Naive thymus-derived CD8-positive, alpha-beta T cell (primary cell): ENCODE measurements around the gene CSMD2. TPM values are rescaled to one million over a fixed set of nuclear protein-coding genes. Genes with fewer than 3 reads are reported as not detected.

Experiments used
- ATAC-seq, 2 donors: fragments of 150-1000 bp; cut with Tn5 transposase in 1 of 2; sonication (Bioruptor Pico), chemical (Tn5 transposase) in 1 of 2; 1 replicate in 1 of 2; 2 replicates in 1 of 2; pipeline ENCODE4 v1.10.0; 2021; ENCODE audit warnings: mild to moderate bottlenecking in 2 of 2, moderate library complexity in 2 of 2
- POLR2A ChIA-PET: fragments of 350-600 bp; sonication (Branson Sonifier 250); formaldehyde crosslinking; loops from one replicate; lab custom pipeline; 2021; ENCODE audit warnings: antibody characterized with exemption; lab: Charles Lee
- DNase-seq, 10 donors: peaks; one replicate each; pipeline versions ENCODE4 v3.0.0 to v3.0.0-alpha.2; 2020 to 2022
- H3K27ac Mint-ChIP-seq, 10 donors: one replicate each; pipeline ENCODE4 v1.8.0; 2020 to 2022; ENCODE audit warnings: mild to moderate bottlenecking in 10 of 10, mixed read lengths in 10 of 10, moderate library complexity in 4 of 10, inconsistent platforms in 1 of 10
- H3K27me3 Mint-ChIP-seq, 5 donors: one replicate each; pipeline ENCODE4 v1.8.0; 2021 to 2022; ENCODE audit warnings: mixed read lengths in 5 of 5
- H3K36me3 Mint-ChIP-seq, 3 donors: one replicate each; pipeline ENCODE4 v1.8.0; 2020 to 2022; ENCODE audit warnings: mixed read lengths in 3 of 3, mild to moderate bottlenecking in 2 of 3, inconsistent platforms in 1 of 3
- H3K4me1 Mint-ChIP-seq, 4 donors: one replicate each; pipeline ENCODE4 v1.8.0; 2021 to 2022; ENCODE audit warnings: mixed read lengths in 4 of 4
- H3K4me3 Mint-ChIP-seq, 10 donors: one replicate each; pipeline ENCODE4 v1.8.0; 2020 to 2022; ENCODE audit warnings: mild to moderate bottlenecking in 10 of 10, mixed read lengths in 10 of 10, moderate library complexity in 6 of 10, inconsistent platforms in 1 of 10
- H3K9me3 Mint-ChIP-seq, 9 donors: one replicate each; pipeline ENCODE4 v1.8.0; 2020 to 2022; ENCODE audit warnings: mixed read lengths in 9 of 9, mild to moderate bottlenecking in 3 of 9, inconsistent platforms in 1 of 9, moderate library complexity in 1 of 9
- polyA plus RNA-seq, 3 donors: library from polyadenylated mRNA; unstranded; fragments of 300-500 nt; fragmentation: Illumina TruSeq; gene quantifications; one replicate each; pipeline ENCODE4 v1.2.3, GENCODE V29; 2021
- total RNA-seq, 8 experiments: library from RNA in 2 of 8; stranded (reverse) in 2 of 8; gene quantifications; one replicate each; pipeline ENCODE4 v1.2.3 and lab custom pipeline; 2021 to 2026

The CSMD2 gene
- total and polyA plus RNA-seq, 5 experiments from 2014 or later: not detected

GRCh38 chr1:34175744-34176143 is 10.7 kb upstream of the CSMD2 start:
- Mint-ChIP-seq H3K9me3 (peaks cover 0 to 1% (median 0%) of the 10 kb centered on the region in 9 donors), H3K4me1 (no peaks in the 10 kb centered on the region), H3K36me3 (no peaks in the 10 kb centered on the region), H3K27me3 (peaks cover 33 to 70% (median 41%) of the 10 kb centered on the region in 5 donors), H3K27ac (no peak overlapping the region), H3K4me3 (no peak overlapping the region)
- POLR2A ChIA-PET: no interaction called here
- DNase-seq (no peak), ATAC-seq (no peak)

- POLR2A ChIA-PET: no interaction called here
- no peaks in the 10 kb centered on the region for H3K36me3 Mint-ChIP-seq
- H3K9me3 Mint-ChIP-seq: peaks cover 0 to 2% (median 0%) of the 10 kb centered on the region in 9 donors
- H3K4me3 Mint-ChIP-seq: peak overlapping the region in 1 of 10 donors; percentile 20
- ATAC-seq (no peak), DNase-seq (no peak)
- peaks cover 27 to 79% (median 53%) of the 10 kb centered on the region in 5 donors for H3K27me3 Mint-ChIP-seq
- peak overlapping the region in 1 of 10 donors; percentile 50 for H3K27ac Mint-ChIP-seq
- H3K4me1 Mint-ChIP-seq: peaks cover 3 to 16% (median 7%) of the 10 kb centered on the region in 4 donors
Observed at GRCh38 chr1:34167389-34167788, 2.4 kb upstream of the CSMD2 start.

GRCh38 chr1:34166625-34167361 is 1.8 kb upstream of the CSMD2 start:
- Mint-ChIP-seq H3K27ac (no peak overlapping the region), H3K9me3 (peaks cover 0 to 2% (median 0%) of the 10 kb centered on the region in 9 donors), H3K4me1 (peaks cover 3 to 17% (median 7%) of the 10 kb centered on the region in 4 donors), H3K4me3 (peak overlapping the region in 1 of 10 donors; percentile 5), H3K27me3 (peaks cover 25 to 85% (median 57%) of the 10 kb centered on the region in 5 donors), H3K36me3 (no peaks in the 10 kb centered on the region)
- POLR2A ChIA-PET: no interaction called here
- no peak for DNase-seq
- no peak for ATAC-seq

GRCh38 chr1:34166191-34166624 is 1.2 kb upstream of the CSMD2 start:
- ATAC-seq (no peak), DNase-seq (no peak)
- Mint-ChIP-seq H3K36me3 (no peaks in the 10 kb centered on the region), H3K4me1 (peaks cover 6 to 17% (median 8%) of the 10 kb centered on the region in 4 donors), H3K27ac (no peak overlapping the region), H3K9me3 (peaks cover 0 to 3% (median 0%) of the 10 kb centered on the region in 9 donors), H3K4me3 (no peak overlapping the region), H3K27me3 (peaks cover 29 to 87% (median 62%) of the 10 kb centered on the region in 5 donors)
- POLR2A ChIA-PET: no interaction called here

- H3K9me3 Mint-ChIP-seq: peaks cover 0 to 3% (median 0%) of the 10 kb centered on the region in 9 donors
- DNase-seq (no peak), ATAC-seq (no peak)
- no peak overlapping the region for H3K27ac Mint-ChIP-seq
- peaks cover 29 to 87% (median 61%) of the 10 kb centered on the region in 5 donors for H3K27me3 Mint-ChIP-seq
- H3K4me3 Mint-ChIP-seq: peak overlapping the region in 5 of 10 donors; percentile 28 to 72 (median 46)
- POLR2A ChIA-PET: no interaction called here
- peaks cover 6 to 17% (median 8%) of the 10 kb centered on the region in 4 donors for H3K4me1 Mint-ChIP-seq
- no peaks in the 10 kb centered on the region for H3K36me3 Mint-ChIP-seq
Observed at GRCh38 chr1:34165422-34165921, 442 bp upstream of the CSMD2 start.

- Mint-ChIP-seq H3K4me3 (peak overlapping the region in 6 of 10 donors; percentile 7 to 76 (median 53)), H3K9me3 (peaks cover 0 to 3% (median 0%) of the 10 kb centered on the region in 9 donors), H3K4me1 (peaks cover 6 to 17% (median 8%) of the 10 kb centered on the region in 4 donors), H3K36me3 (no peaks in the 10 kb centered on the region), H3K27ac (no peak overlapping the region), H3K27me3 (peaks cover 27 to 87% (median 69%) of the 10 kb centered on the region in 5 donors)
- DNase-seq (no peak), ATAC-seq (no peak)
- POLR2A ChIA-PET: no interaction called here
Observed at GRCh38 chr1:34163792-34164731, 968 bp downstream of the CSMD2 start.

- H3K4me3 Mint-ChIP-seq: peak overlapping the region in 9 of 10 donors; percentile 7 to 76 (median 37)
- POLR2A ChIA-PET: no interaction called here
- H3K36me3 Mint-ChIP-seq: no peaks in the 10 kb centered on the region
- ATAC-seq (no peak), DNase-seq (no peak)
- peaks cover 6 to 17% (median 8%) of the 10 kb centered on the region in 4 donors for H3K4me1 Mint-ChIP-seq
- peaks cover 24 to 84% (median 62%) of the 10 kb centered on the region in 5 donors for H3K27me3 Mint-ChIP-seq
- peaks cover 0 to 3% (median 0%) of the 10 kb centered on the region in 9 donors for H3K9me3 Mint-ChIP-seq
- H3K27ac Mint-ChIP-seq: no peak overlapping the region
Observed at GRCh38 chr1:34162852-34163766, 1.9 kb downstream of the CSMD2 start.

- H3K36me3 Mint-ChIP-seq: no peaks in the 10 kb centered on the region
- ATAC-seq: no peak
- peaks cover 0 to 3% (median under 1%) of the 10 kb centered on the region in 4 donors for H3K4me1 Mint-ChIP-seq
- peaks cover 0 to 2% (median 0%) of the 10 kb centered on the region in 9 donors for H3K9me3 Mint-ChIP-seq
- POLR2A ChIA-PET: no interaction called here
- no peak overlapping the region for H3K27ac Mint-ChIP-seq
- DNase-seq: no peak
- peaks cover 23 to 67% (median 52%) of the 10 kb centered on the region in 5 donors for H3K27me3 Mint-ChIP-seq
- H3K4me3 Mint-ChIP-seq: no peak overlapping the region
Observed at GRCh38 chr1:34156739-34157138, 8.3 kb downstream of the CSMD2 start.

- Mint-ChIP-seq H3K4me1 (no peaks in the 10 kb centered on the region), H3K9me3 (no peaks in the 10 kb centered on the region), H3K27me3 (peaks cover 15 to 59% (median 43%) of the 10 kb centered on the region in 5 donors), H3K4me3 (no peak overlapping the region), H3K36me3 (no peaks in the 10 kb centered on the region), H3K27ac (no peak overlapping the region)
- DNase-seq: no peak
- POLR2A ChIA-PET: no interaction called here
- ATAC-seq: no peak
Observed at GRCh38 chr1:34155860-34156259, 9.2 kb downstream of the CSMD2 start.

- Mint-ChIP-seq H3K36me3 (no peaks in the 10 kb centered on the region), H3K9me3 (no peaks in the 10 kb centered on the region), H3K27me3 (peaks cover 9 to 41% (median 32%) of the 10 kb centered on the region in 5 donors), H3K4me3 (no peak overlapping the region), H3K27ac (no peak overlapping the region), H3K4me1 (no peaks in the 10 kb centered on the region)
- no peak for ATAC-seq
- POLR2A ChIA-PET: no interaction called here
- no peak for DNase-seq
Observed at GRCh38 chr1:34153246-34153645, 11.8 kb downstream of the CSMD2 start.

- Mint-ChIP-seq H3K9me3 (no peaks in the 10 kb centered on the region), H3K4me1 (no peaks in the 10 kb centered on the region), H3K36me3 (no peaks in the 10 kb centered on the region), H3K27ac (no peak overlapping the region), H3K27me3 (peaks cover 4 to 45% (median 26%) of the 10 kb centered on the region in 5 donors), H3K4me3 (no peak overlapping the region)
- DNase-seq: no peak
- POLR2A ChIA-PET: no interaction called here
- no peak for ATAC-seq
Observed at GRCh38 chr1:34149501-34149900, 15.5 kb downstream of the CSMD2 start.

- H3K27ac Mint-ChIP-seq: no peak overlapping the region
- H3K4me1 Mint-ChIP-seq: no peaks in the 10 kb centered on the region
- no peak overlapping the region for H3K4me3 Mint-ChIP-seq
- POLR2A ChIA-PET: no interaction called here
- H3K36me3 Mint-ChIP-seq: no peaks in the 10 kb centered on the region
- H3K27me3 Mint-ChIP-seq: peaks cover 4 to 26% (median 14%) of the 10 kb centered on the region in 5 donors
- no peak for ATAC-seq
- H3K9me3 Mint-ChIP-seq: no peaks in the 10 kb centered on the region
- DNase-seq: no peak
Observed at GRCh38 chr1:34147301-34147700, 17.7 kb downstream of the CSMD2 start.
